HG03159 (cell line): ENCODE data around the gene LZTS3.

Experiments used
- ATAC-seq: cut with Tn5 transposase; IDR thresholded peaks from one replicate; pipeline ENCODE4 v1.9.1; 2021; ENCODE audit warnings: mild to moderate bottlenecking, moderate library complexity; ENCODE audit not compliant: unreplicated experiment

LZTS3 gene

GRCh38 chr20:3116341-3116740 is 57.0 kb downstream of the LZTS3 start:
- no peak for ATAC-seq

- ATAC-seq, result no peak
Observed at GRCh38 chr20:3115190-3116107, 57.9 kb downstream of the LZTS3 start.
